GM12892 (cell line): Measurements from ENCODE around the gene MRPS27.

Source experiments
- DNase-seq: peaks from one replicate; pipeline ENCODE4 v3.0.0; 2011; ENCODE audit not compliant: insufficient read length
- FAIRE-seq: peaks from 2 replicates; lab custom pipeline; 2011; peaks lifted over from hg19 to GRCh38; lab: Jason Lieb, UNC
- POLR2A ChIP-seq: IDR thresholded peaks from 2 replicates; pipeline ENCODE4 v1.6.1; 2011; ENCODE audit warnings: low read depth, low read length, control low read depth
- POLR2AphosphoS5 ChIP-seq: IDR thresholded peaks from 2 replicates; pipeline ENCODE4 v1.6.1; 2011; ENCODE audit warnings: low read depth, low read length, control low read depth
- TAF1 ChIP-seq: IDR thresholded peaks from 2 replicates; pipeline ENCODE4 v1.6.1; 2011; ENCODE audit warnings: low read depth, mild to moderate bottlenecking, control low read depth, low read length, borderline replicate concordance

Gene MRPS27

DNA sequence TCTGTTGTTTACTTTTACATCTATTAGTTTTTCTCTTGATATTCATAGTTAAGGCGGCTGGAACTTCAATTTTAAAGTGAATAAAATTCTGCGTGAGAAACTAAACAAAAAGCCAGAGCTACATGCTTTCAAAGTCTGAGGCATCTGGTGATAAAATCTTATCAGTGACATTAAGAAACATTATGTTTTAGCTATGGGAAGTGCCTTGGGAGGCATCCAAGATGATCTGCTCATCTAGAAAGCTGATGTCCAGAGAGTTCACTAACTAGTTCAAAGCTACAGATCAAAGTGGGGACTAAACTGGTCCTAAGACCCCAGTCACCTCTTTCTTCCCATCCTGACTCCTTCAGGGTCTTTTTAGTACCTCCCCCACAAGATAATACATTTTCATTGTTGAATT is 37.2 kb downstream of the MRPS27 start:
- FAIRE-seq, result no peak
- no peak for DNase-seq
- TF ChIP-seq TAF1 (no peak), POLR2A (no peak), POLR2AphosphoS5 (no peak)

- DNase-seq (no peak), FAIRE-seq (no peak)
- TF ChIP-seq POLR2AphosphoS5, result no peak
- no peak for TF ChIP-seq TAF1
- no peak for TF ChIP-seq POLR2A
These were observed 38.1 kb downstream of the MRPS27 start for GRCh38 chr5:72281764-72282499.

GRCh38 chr5:72281430-72281763 is 38.6 kb downstream of the MRPS27 start:
- no peak for FAIRE-seq
- no peak for TF ChIP-seq POLR2AphosphoS5
- TF ChIP-seq POLR2A, result no peak
- no peak for TF ChIP-seq TAF1
- DNase-seq, result no peak

GRCh38 chr5:72280581-72281069 is 39.4 kb downstream of the MRPS27 start:
- DNase-seq (no peak), FAIRE-seq (peak; percentile 38)
- TF ChIP-seq POLR2AphosphoS5, result no peak
- TF ChIP-seq TAF1, result no peak
- TF ChIP-seq POLR2A, result no peak

- DNase-seq (no peak), FAIRE-seq (no peak)
- TF ChIP-seq POLR2AphosphoS5 (no peak), TAF1 (no peak), POLR2A (no peak)
These were observed 43.8 kb downstream of the MRPS27 start for GRCh38 chr5:72276219-72276752.

DNA sequence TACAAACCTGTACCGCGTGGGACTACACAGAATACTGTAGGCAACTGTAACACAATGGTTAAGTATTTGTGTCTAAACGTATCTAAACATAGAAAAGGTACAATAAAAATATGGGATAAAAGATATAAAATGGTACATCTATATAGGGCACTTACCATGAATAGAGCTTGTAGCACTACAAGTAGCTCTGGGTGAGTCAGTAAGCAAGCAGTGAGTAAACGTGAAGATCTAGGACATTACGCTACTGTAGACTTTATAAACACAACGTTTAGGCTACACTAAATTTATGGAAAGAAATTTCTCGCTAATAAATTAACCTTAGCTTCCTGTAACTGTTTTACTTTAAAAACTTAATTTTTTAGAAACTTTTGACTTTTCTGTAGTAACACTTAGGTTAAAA is 46.5 kb downstream of the MRPS27 start:
- FAIRE-seq, result no peak
- TF ChIP-seq TAF1 (no peak), POLR2AphosphoS5 (no peak), POLR2A (no peak)

GRCh38 chr5:72272398-72272797 is 47.6 kb downstream of the MRPS27 start:
- no peak for FAIRE-seq
- no peak for TF ChIP-seq TAF1
- no peak for TF ChIP-seq POLR2AphosphoS5
- no peak for TF ChIP-seq POLR2A

More for the DNA sequence above, 46.5 kb downstream of the MRPS27 start:
- DNase-seq, result no peak

DNA sequence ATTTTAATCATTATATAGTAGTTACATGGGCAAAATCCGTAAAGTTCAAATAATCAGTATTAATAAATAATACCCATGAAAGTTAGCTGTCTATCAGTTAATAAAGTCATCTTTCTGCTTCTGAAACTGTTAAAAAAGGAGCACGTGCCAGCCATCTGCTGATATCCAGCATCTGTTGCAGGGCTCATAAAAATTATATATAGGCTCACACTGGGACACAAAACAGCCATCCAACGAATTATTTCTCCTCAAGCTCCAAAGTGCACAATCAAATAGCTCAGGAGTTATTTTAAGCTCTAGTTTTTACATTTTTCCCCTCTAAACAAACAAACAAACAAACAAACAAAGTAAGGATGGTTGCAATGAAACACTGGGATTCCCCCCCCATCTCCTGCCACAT is 48.3 kb downstream of the MRPS27 start:
- DNase-seq (no peak), FAIRE-seq (no peak)
- TF ChIP-seq TAF1, result no peak
- no peak for TF ChIP-seq POLR2A
- no peak for TF ChIP-seq POLR2AphosphoS5

More at GRCh38 chr5:72272398-72272797, 47.6 kb downstream of the MRPS27 start:
- DNase-seq, result no peak

- FAIRE-seq (no peak), DNase-seq (no peak)
- TF ChIP-seq TAF1 (no peak), POLR2A (no peak), POLR2AphosphoS5 (no peak)
These were observed 50.0 kb downstream of the MRPS27 start for GRCh38 chr5:72270037-72270436.

DNA sequence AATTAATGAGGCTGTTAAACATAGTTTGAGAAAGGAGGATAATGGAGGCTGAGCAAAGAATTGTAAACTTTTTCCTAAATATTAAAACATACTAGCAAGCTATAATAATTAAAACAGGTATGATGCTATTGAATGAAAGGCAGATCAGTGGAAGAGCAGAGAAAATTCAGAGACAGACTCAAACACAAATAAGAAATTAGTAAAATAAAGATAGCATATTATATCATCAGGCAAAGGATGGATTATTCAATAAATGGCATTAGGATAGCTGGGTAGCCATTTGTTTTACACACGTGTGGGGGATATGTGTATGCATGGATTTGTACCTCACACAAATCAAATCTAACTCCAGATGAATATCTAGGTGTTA is 50.6 kb downstream of the MRPS27 start:
- FAIRE-seq (no peak), DNase-seq (no peak)
- TF ChIP-seq TAF1 (no peak), POLR2A (no peak), POLR2AphosphoS5 (no peak)

DNA sequence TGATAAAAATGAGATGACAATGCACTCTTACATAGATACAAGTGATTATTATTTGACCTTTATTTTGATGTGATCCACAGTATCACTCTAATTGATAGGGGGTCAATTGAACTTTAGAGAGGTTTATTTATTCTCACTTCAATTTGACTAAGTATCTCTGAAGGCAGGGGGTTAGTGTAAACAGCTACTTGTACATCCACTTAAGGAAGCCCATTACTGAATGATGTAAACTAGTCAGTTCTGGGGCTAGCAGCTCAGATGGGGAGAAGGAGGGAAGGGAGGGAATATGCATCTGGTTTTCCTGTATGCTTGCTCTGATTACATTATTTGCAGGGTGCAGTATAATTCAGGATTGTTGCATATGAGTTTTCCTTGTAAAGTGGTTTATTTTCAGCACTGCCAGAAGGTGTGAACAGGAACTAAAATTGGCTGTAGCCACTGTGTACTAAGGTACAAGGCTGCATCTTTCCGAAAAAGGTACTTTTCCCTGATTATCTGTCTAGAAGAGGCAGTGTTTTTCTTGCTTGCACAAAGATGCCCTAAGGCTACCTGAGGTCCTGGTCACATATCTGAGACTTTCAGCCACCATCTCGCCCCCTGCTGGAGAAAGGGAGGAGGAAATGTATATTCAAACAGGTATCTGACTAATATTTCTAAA is 51.2 kb downstream of the MRPS27 start:
- DNase-seq (no peak), FAIRE-seq (peak; percentile 74)
- TF ChIP-seq POLR2AphosphoS5, result no peak
- TF ChIP-seq TAF1, result no peak

DNA sequence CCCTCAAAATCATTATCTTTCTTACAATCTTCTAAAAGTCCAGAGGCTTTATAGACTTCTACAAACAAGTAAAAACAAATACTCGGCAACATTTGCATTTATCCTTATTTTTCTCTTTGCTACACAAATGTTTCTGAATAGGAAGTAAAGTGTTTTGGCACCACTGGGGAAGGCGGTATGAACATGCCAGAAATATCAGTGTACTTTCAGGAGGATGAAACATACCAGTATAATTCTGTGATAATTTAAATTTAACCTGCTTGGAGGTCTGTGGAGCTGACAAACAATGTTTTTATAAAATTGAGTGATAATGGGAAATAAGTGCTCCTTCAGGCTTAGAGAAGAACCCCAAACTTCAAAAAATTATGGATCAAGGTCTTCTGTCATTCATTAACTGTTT is 51.8 kb downstream of the MRPS27 start:
- no peak for TF ChIP-seq TAF1
- TF ChIP-seq POLR2AphosphoS5, result no peak
- no peak for TF ChIP-seq POLR2A
- no peak for FAIRE-seq
- no peak for DNase-seq
